Medulla oblongata (tissue), 1 donor: Measurements from ENCODE around the gene RTN4IP1.

ENCODE experiments used
- DNase-seq: peaks from one replicate; pipeline ENCODE4 v3.0.0-alpha.2; 2015; ENCODE audit errors: extremely low spot score

The RTN4IP1 gene

GRCh38 chr6:106522562-106523250 is 106.6 kb downstream of the RTN4IP1 start:
- DNase-seq = no peak
